ENCODE data around the gene CDK17. TPM values are rescaled to one million over a fixed set of nuclear protein-coding genes. Genes with fewer than 3 reads are reported as not detected.

Gene CDK17
- total and polyA plus RNA-seq, 9 of the 15 experiments (the other 6 are each of a cell fraction or from before 2014, with no cell fraction given) = 4.8 to 39.3 (median 21.6) TPM

- TF ChIP-seq CTBP1 (IDR thresholded peaks at IDR 0.05; ENCODE audit: borderline replicate concordance) (no peak), ZNF408 (CRISPR knock-in tag; IDR thresholded peaks at IDR 0.05; ENCODE audit: low read depth) (no peak), TEAD1 (CRISPR knock-in tag; IDR thresholded peaks at IDR 0.05) (no peak), TCFL5 (CRISPR knock-in tag; conservative IDR thresholded peaks at IDR 0.05) (no peak), PML (IDR thresholded peaks at IDR 0.05; ENCODE audit: low read length) (no peak), JUN (IDR thresholded peaks at IDR 0.05; ENCODE audit: borderline replicate concordance, low read depth, low read length) (no peak), JUN (CRISPR knock-in tag; IDR thresholded peaks at IDR 0.05; ENCODE audit: borderline replicate concordance) (no peak), E2F8 (IDR thresholded peaks at IDR 0.05; ENCODE audit: low read depth, partially characterized antibody) (no peak), CCNT2 (IDR thresholded peaks at IDR 0.05; ENCODE audit: borderline replicate concordance, extremely low read depth, insufficient read length, low read depth, low read length) (no peak), MYBL2 (IDR thresholded peaks at IDR 0.05; ENCODE audit: low read depth) (peak; percentile 50), MYBL2 (CRISPR knock-in tag; IDR thresholded peaks at IDR 0.05; ENCODE audit: borderline replicate concordance) (no peak), MYC (IDR thresholded peaks at IDR 0.05; ENCODE audit: low read depth, low read length) (no peak), MYC (CRISPR knock-in tag; IDR thresholded peaks at IDR 0.05; ENCODE audit: borderline replicate concordance, low read depth) (no peak), ZNF707 (CRISPR knock-in tag; conservative IDR thresholded peaks at IDR 0.05) (no peak), ZNF511 (CRISPR knock-in tag; IDR thresholded peaks at IDR 0.05) (no peak), CEBPB (tag; IDR thresholded peaks at IDR 0.05) (peak; percentile 43), FOXK1 (CRISPR knock-in tag; IDR thresholded peaks at IDR 0.05; ENCODE audit: borderline replicate concordance) (no peak), SMAD1 (IDR thresholded peaks at IDR 0.05; ENCODE audit: low read depth, low read length, partially characterized antibody) (no peak), POLR2B (IDR thresholded peaks at IDR 0.05; ENCODE audit: low read depth, partially characterized antibody) (no peak), ZNF589 (CRISPR knock-in tag; IDR thresholded peaks at IDR 0.05; ENCODE audit: low read depth) (no peak), E2F6 (IDR thresholded peaks at IDR 0.05; ENCODE audit: borderline replicate concordance in 1 of 2, extremely low read depth in 1 of 2, insufficient read depth in 1 of 2, insufficient read length in 1 of 2, low read depth in 1 of 2, low read length in 1 of 2, poor library complexity in 1 of 2, severe bottlenecking in 1 of 2) (no peak), TEAD4 (IDR thresholded peaks at IDR 0.05; ENCODE audit: low read length) (peak; percentile 40; the same call in 1 of the 2 replicates), TEAD4 (CRISPR knock-in tag; IDR thresholded peaks at IDR 0.05; ENCODE audit: borderline replicate concordance) (no peak), ZNF778 (CRISPR knock-in tag; IDR thresholded peaks at IDR 0.05) (no peak)
These were observed 70.7 kb downstream of the CDK17 start (continued) for GRCh38 chr12:96329545-96329944.

Data from K562 (cell line).